IMR-90 (cell line): ENCODE results near the gene PSME4. TPM values are rescaled to one million over a fixed set of nuclear protein-coding genes. Genes with fewer than 3 reads are reported as not detected.
A peak's percentile ranks its signal among the peaks of the same experiment; 100 is the strongest.

ENCODE experiments used
- ATAC-seq: fragments of 200-7000 bp; cut with Tn5 transposase; 2 replicates; pipeline ENCODE4 v1.9.1; 2020; ENCODE audit warnings: low read depth, mild to moderate bottlenecking, moderate library complexity
- BruUV-seq: library from RNA; stranded (reverse); fragments of 400-500 nt; replicated peaks from 2 replicates; lab custom pipeline; 2021; lab: Mats Ljungman, UMichigan
- CTCF ChIA-PET: fragments of 300-600 bp; formaldehyde crosslinking; extraction: SDS; loops from one replicate; lab custom pipeline; 2021; ENCODE audit warnings: antibody characterized with exemption; lab: Yijun Ruan, JAX
- POLR2A ChIA-PET: fragments of 300-600 bp; sonication (Branson Sonifier 250); formaldehyde crosslinking; loops from one replicate; lab custom pipeline; 2022; ENCODE audit warnings: antibody characterized with exemption; ENCODE audit not compliant: unreplicated experiment; lab: Charles Lee
- DNase-seq: peaks from one replicate; pipeline ENCODE4 v3.0.0; 2013
- H2AFZ ChIP-seq: replicated peaks from 2 replicates; pipeline ENCODE3; 2013; ENCODE audit warnings: low read length, mild to moderate bottlenecking; ENCODE audit not compliant: poor library complexity
- H2AK5ac ChIP-seq: 2 replicates; pipeline ENCODE4 v1.6.1; 2013; ENCODE audit warnings: low read depth, low read length, inconsistent platforms
- H2AK9ac ChIP-seq: replicated peaks from 2 replicates; pipeline ENCODE3; 2013; ENCODE audit warnings: mild to moderate bottlenecking, low read depth, low read length, moderate library complexity; ENCODE audit not compliant: poor library complexity
- H2BK120ac ChIP-seq: 2 replicates; pipeline ENCODE4 v1.6.1; 2013; ENCODE audit warnings: low read depth, low read length, inconsistent platforms
- H2BK15ac ChIP-seq: 3 replicates; pipeline ENCODE4 v1.6.1; 2013; ENCODE audit warnings: low read depth, low read length, inconsistent platforms
- H2BK20ac ChIP-seq: 2 replicates; pipeline ENCODE4 v1.6.1; 2013; ENCODE audit warnings: low read depth, mild to moderate bottlenecking, inconsistent platforms, low read length, moderate library complexity
- H2BK5ac ChIP-seq: 2 replicates; pipeline ENCODE4 v1.6.1; 2013; ENCODE audit warnings: mild to moderate bottlenecking, low read depth, low read length, inconsistent platforms; ENCODE audit not compliant: poor library complexity, severe bottlenecking
- H3K14ac ChIP-seq: replicated peaks from 2 replicates; pipeline ENCODE4 v1.6.1; 2013; ENCODE audit warnings: low read depth, low read length, inconsistent platforms
- H3K18ac ChIP-seq: 2 replicates; pipeline ENCODE4 v1.6.1; 2013; ENCODE audit warnings: low read depth, low read length, control low read depth
- H3K23ac ChIP-seq: 2 replicates; pipeline ENCODE4 v1.6.1; 2013; ENCODE audit warnings: low read depth, low read length, inconsistent platforms
- H3K27ac ChIP-seq: 2 replicates; pipeline ENCODE4 v1.5.1; 2013; ENCODE audit warnings: mild to moderate bottlenecking, control low read depth, low read length; ENCODE audit not compliant: insufficient read depth
- H3K27me3 ChIP-seq: 2 replicates; pipeline ENCODE4 v1.6.1; 2013; ENCODE audit warnings: low read length; ENCODE audit not compliant: control insufficient read depth, insufficient read depth
- H3K36me3 ChIP-seq: 2 replicates; pipeline ENCODE4 v1.6.1; 2013; ENCODE audit warnings: low read length, mixed read lengths; ENCODE audit not compliant: control insufficient read depth, insufficient read depth
- H3K4ac ChIP-seq: 2 replicates; pipeline ENCODE4 v1.6.1; 2013; ENCODE audit warnings: low read depth, low read length, inconsistent platforms
- H3K4me1 ChIP-seq: 2 replicates; pipeline ENCODE4 v1.6.1; 2013; ENCODE audit warnings: low read length, mixed read lengths; ENCODE audit not compliant: control insufficient read depth, insufficient read depth
- H3K4me2 ChIP-seq: 2 replicates; pipeline ENCODE4 v1.6.1; 2013; ENCODE audit warnings: low read depth, mild to moderate bottlenecking, control low read depth, low read length, moderate library complexity
- H3K4me3 ChIP-seq: 2 replicates; pipeline ENCODE4 v1.5.1; 2013; ENCODE audit warnings: low read depth, mild to moderate bottlenecking, control low read depth, low read length, moderate library complexity; ENCODE audit not compliant: insufficient read depth
- H3K56ac ChIP-seq: 2 replicates; pipeline ENCODE4 v1.6.1; 2013; ENCODE audit warnings: low read length, inconsistent platforms; ENCODE audit not compliant: insufficient read depth; ENCODE audit errors: extremely low read depth
- H3K79me1 ChIP-seq, 2 experiments: 2 replicates each; pipeline ENCODE4 v1.6.1; 2013; ENCODE audit warnings: low read length in 2 of 2, inconsistent platforms in 1 of 2, low read depth in 1 of 2
- H3K9ac ChIP-seq: 2 replicates; pipeline ENCODE4 v1.6.1; 2013; ENCODE audit warnings: low read depth, low read length, control low read depth
- H3K9me1 ChIP-seq: 2 replicates; pipeline ENCODE4 v1.6.1; 2013; ENCODE audit warnings: low read length, inconsistent platforms; ENCODE audit not compliant: insufficient read depth
- H3K9me3 ChIP-seq: 2 replicates; pipeline ENCODE4 v1.6.1; 2013; ENCODE audit warnings: low read length; ENCODE audit not compliant: control insufficient read depth, insufficient read depth
- H4K20me1 ChIP-seq: 2 replicates; pipeline ENCODE4 v1.6.1; 2013; ENCODE audit warnings: low read length, inconsistent platforms; ENCODE audit not compliant: insufficient read depth
- H4K5ac ChIP-seq: 2 replicates; pipeline ENCODE4 v1.6.1; 2013; ENCODE audit warnings: mild to moderate bottlenecking, low read depth, low read length, control low read depth
- H4K8ac ChIP-seq, 2 experiments: 2 replicates each; pipeline ENCODE4 v1.6.1; 2013; ENCODE audit warnings: low read depth in 2 of 2, low read length in 2 of 2, control low read depth in 1 of 2, inconsistent platforms in 1 of 2
- H4K91ac ChIP-seq: 2 replicates; pipeline ENCODE4 v1.6.1; 2013; ENCODE audit warnings: low read depth, low read length, inconsistent platforms; ENCODE audit not compliant: insufficient read depth
- BHLHE40 ChIP-seq: fragments of 150-350 bp; IDR thresholded peaks from 2 replicates; pipeline ENCODE4 v1.6.1; 2016; ENCODE audit warnings: mild to moderate bottlenecking, low read depth, low read length
- CEBPB ChIP-seq: IDR thresholded peaks from 2 replicates; pipeline ENCODE4 v1.6.1; 2012; ENCODE audit warnings: low read depth, low read length, improper control_type of control experiment
- CHD1 ChIP-seq: IDR thresholded peaks from 2 replicates; pipeline ENCODE4 v1.6.1; 2012; ENCODE audit warnings: low read depth, low read length, improper control_type of control experiment
- FOS ChIP-seq: fragments of 150-350 bp; IDR thresholded peaks from 2 replicates; pipeline ENCODE4 v1.6.1; 2016; ENCODE audit warnings: low read depth, low read length
- MAFK ChIP-seq: IDR thresholded peaks from 2 replicates; pipeline ENCODE4 v1.6.1; 2012; ENCODE audit warnings: low read depth, low read length, improper control_type of control experiment
- MAZ ChIP-seq: IDR thresholded peaks from 2 replicates; pipeline ENCODE4 v1.6.1; 2012; ENCODE audit warnings: low read depth, mild to moderate bottlenecking, low read length, improper control_type of control experiment, moderate library complexity, borderline replicate concordance
- MXI1 ChIP-seq: IDR thresholded peaks from 2 replicates; pipeline ENCODE4 v1.6.1; 2012; ENCODE audit warnings: low read depth, mild to moderate bottlenecking, low read length, moderate library complexity, borderline replicate concordance
- NFE2L2 ChIP-seq: fragments of 150-350 bp; IDR thresholded peaks from 2 replicates; pipeline ENCODE4 v1.6.1; 2016; ENCODE audit warnings: low read depth, mild to moderate bottlenecking, low read length
- POLR2A ChIP-seq: IDR thresholded peaks from 2 replicates; pipeline ENCODE4 v1.6.1; 2012; ENCODE audit warnings: mild to moderate bottlenecking, low read depth, low read length
- RAD21 ChIP-seq: IDR thresholded peaks from 2 replicates; pipeline ENCODE4 v1.6.1; 2012; ENCODE audit warnings: low read length, improper control_type of control experiment
- RCOR1 ChIP-seq: IDR thresholded peaks from 2 replicates; pipeline ENCODE4 v1.6.1; 2012; ENCODE audit warnings: mild to moderate bottlenecking, low read length, improper control_type of control experiment; ENCODE audit not compliant: insufficient replicate concordance
- RFX5 ChIP-seq: IDR thresholded peaks from 2 replicates; pipeline ENCODE4 v1.8.0; 2012; ENCODE audit warnings: low read depth, mild to moderate bottlenecking, low read length, moderate library complexity
- SMC3 ChIP-seq: fragments of 150-350 bp; IDR thresholded peaks from 2 replicates; pipeline ENCODE4 v1.6.1; 2016; ENCODE audit warnings: low read depth, mild to moderate bottlenecking, antibody characterized with exemption, low read length, moderate library complexity
- WGBS, 2 experiments: methylation state at CpG; one replicate each; pipeline versions ENCODE4 v1.1.5 to v1.1.7; 2013; ENCODE audit warnings: missing lambda C conversion rate in 2 of 2; ENCODE audit not compliant: insufficient read length in 1 of 2; ENCODE audit errors: extremely low coverage in 2 of 2; 5-methylcytosine and 5-hydroxymethylcytosine counted together
- dilution Hi-C: fragments of 300-500 bp; cut with HindIII; formaldehyde crosslinking; loops from one replicate; pipeline ENCODE4 v1.14.3; 2018; ENCODE audit warnings: low sequenced_read_pairs; ENCODE audit not compliant: unreplicated experiment
- in situ Hi-C: fragments of 300-500 bp; cut with MboI; formaldehyde crosslinking; loops from 3 replicates; pipeline ENCODE4 v1.14.3; 2019; ENCODE audit warnings: low sequenced_read_pairs, inconsistent platforms, mixed read lengths
- intact Hi-C: fragments of 100-400 bp; cut with micrococcal nuclease; formaldehyde crosslinking; loops from 2 replicates; pipeline ENCODE4 v1.10.0; 2022
- polyA plus RNA-seq, 3 experiments: library from polyadenylated mRNA; depleted of rRNA; stranded (reverse); fragments of >200 nt; gene quantifications; 2 replicates each; pipeline ENCODE4 v1.2.3, GENCODE V29; 2012; ENCODE audit warnings: low replicate concordance in 1 of 3
- total RNA-seq: library from RNA; depleted of rRNA; stranded (reverse); fragments of >200 nt; gene quantifications from 2 replicates; pipeline ENCODE4 v1.2.3, GENCODE V29; 2012
- TF ChIP-seq, protein P1 (sequence below): conservative IDR thresholded peaks from 2 replicates; pipeline ENCODE4 v1.5.1; 2012; ENCODE audit warnings: mild to moderate bottlenecking, low read depth, low read length, improper control_type of control experiment
- TF ChIP-seq, protein P2 (sequence below): fragments of 150-350 bp; IDR thresholded peaks from 2 replicates; pipeline ENCODE4 v1.6.1; 2016; ENCODE audit warnings: low read depth, mild to moderate bottlenecking, low read length, moderate library complexity, borderline replicate concordance
- TF ChIP-seq, protein P3 (sequence below): fragments of 150-350 bp; IDR thresholded peaks from 2 replicates; pipeline ENCODE4 v1.6.1; 2017; ENCODE audit warnings: mild to moderate bottlenecking, antibody characterized with exemption, low read length, low read depth

The PSME4 gene
- total and polyA plus RNA-seq, 2 of the 4 experiments (the other 2 are of a cell fraction): 28.2 to 61.3 TPM

- intact Hi-C loops: no loop called here
- H4K5ac ChIP-seq: no peak overlapping the region
- no peak overlapping the region for H2BK5ac ChIP-seq
- H4K8ac ChIP-seq: no peak overlapping the region
- no peak overlapping the region for H3K9ac ChIP-seq
- H3K56ac ChIP-seq: no peak overlapping the region
- H3K18ac ChIP-seq: no peak overlapping the region
- H3K14ac ChIP-seq: no peak overlapping the region
- peaks cover 12% of the 10 kb centered on the region for H3K36me3 ChIP-seq
- no peak overlapping the region for H3K4me3 ChIP-seq
- TF ChIP-seq POLR2A: no peak
- TF ChIP-seq, protein P1, sequence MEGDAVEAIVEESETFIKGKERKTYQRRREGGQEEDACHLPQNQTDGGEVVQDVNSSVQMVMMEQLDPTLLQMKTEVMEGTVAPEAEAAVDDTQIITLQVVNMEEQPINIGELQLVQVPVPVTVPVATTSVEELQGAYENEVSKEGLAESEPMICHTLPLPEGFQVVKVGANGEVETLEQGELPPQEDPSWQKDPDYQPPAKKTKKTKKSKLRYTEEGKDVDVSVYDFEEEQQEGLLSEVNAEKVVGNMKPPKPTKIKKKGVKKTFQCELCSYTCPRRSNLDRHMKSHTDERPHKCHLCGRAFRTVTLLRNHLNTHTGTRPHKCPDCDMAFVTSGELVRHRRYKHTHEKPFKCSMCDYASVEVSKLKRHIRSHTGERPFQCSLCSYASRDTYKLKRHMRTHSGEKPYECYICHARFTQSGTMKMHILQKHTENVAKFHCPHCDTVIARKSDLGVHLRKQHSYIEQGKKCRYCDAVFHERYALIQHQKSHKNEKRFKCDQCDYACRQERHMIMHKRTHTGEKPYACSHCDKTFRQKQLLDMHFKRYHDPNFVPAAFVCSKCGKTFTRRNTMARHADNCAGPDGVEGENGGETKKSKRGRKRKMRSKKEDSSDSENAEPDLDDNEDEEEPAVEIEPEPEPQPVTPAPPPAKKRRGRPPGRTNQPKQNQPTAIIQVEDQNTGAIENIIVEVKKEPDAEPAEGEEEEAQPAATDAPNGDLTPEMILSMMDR: no peak
- no peak for TF ChIP-seq RCOR1
- no peak for TF ChIP-seq FOS
- no peak for TF ChIP-seq MXI1
- TF ChIP-seq, protein P2, sequence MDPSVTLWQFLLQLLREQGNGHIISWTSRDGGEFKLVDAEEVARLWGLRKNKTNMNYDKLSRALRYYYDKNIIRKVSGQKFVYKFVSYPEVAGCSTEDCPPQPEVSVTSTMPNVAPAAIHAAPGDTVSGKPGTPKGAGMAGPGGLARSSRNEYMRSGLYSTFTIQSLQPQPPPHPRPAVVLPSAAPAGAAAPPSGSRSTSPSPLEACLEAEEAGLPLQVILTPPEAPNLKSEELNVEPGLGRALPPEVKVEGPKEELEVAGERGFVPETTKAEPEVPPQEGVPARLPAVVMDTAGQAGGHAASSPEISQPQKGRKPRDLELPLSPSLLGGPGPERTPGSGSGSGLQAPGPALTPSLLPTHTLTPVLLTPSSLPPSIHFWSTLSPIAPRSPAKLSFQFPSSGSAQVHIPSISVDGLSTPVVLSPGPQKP: no peak
- no peak for TF ChIP-seq MAZ
- no peak for TF ChIP-seq CEBPB
- no peak for TF ChIP-seq RFX5
- TF ChIP-seq SMC3: no peak
- TF ChIP-seq MAFK: no peak
- no peak for TF ChIP-seq NFE2L2
- TF ChIP-seq RAD21: no peak
- no peak for TF ChIP-seq BHLHE40
- TF ChIP-seq, protein P3, sequence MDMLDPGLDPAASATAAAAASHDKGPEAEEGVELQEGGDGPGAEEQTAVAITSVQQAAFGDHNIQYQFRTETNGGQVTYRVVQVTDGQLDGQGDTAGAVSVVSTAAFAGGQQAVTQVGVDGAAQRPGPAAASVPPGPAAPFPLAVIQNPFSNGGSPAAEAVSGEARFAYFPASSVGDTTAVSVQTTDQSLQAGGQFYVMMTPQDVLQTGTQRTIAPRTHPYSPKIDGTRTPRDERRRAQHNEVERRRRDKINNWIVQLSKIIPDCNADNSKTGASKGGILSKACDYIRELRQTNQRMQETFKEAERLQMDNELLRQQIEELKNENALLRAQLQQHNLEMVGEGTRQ: no peak
- no peak for TF ChIP-seq CHD1
- H3K4me1 ChIP-seq: peaks cover 3% of the 10 kb centered on the region
- no peak overlapping the region for H3K4me2 ChIP-seq
- no peaks in the 10 kb centered on the region for H3K27me3 ChIP-seq
- H2AK5ac ChIP-seq: no peak overlapping the region
- H3K4ac ChIP-seq: no peak overlapping the region
- H2BK15ac ChIP-seq: no peak overlapping the region
- BruUV-seq: no TSS peak
- dilution Hi-C loops: no loop called here
- no peak overlapping the region for H2BK120ac ChIP-seq
- no peak overlapping the region for H2AFZ ChIP-seq
- peaks cover 28 to 47% of the 10 kb centered on the region in 2 experiments for H3K79me1 ChIP-seq
- H3K27ac ChIP-seq: no peak overlapping the region
- in situ Hi-C loops: no loop called here
- no peak for ATAC-seq
- no peak overlapping the region for H2AK9ac ChIP-seq
- DNase-seq: peak; percentile 22
- H3K9me1 ChIP-seq: peaks cover 6% of the 10 kb centered on the region
- ChIA-PET CTCF (interaction anchor here (0.7 kb wide), 1 partner anchor 43 kb away, joined by 5 read pairs; no protein-coding TSS in a partner anchor), POLR2A (no interaction called here)
- no peak overlapping the region for H3K23ac ChIP-seq
- no CpG with 5 or more reads among the region's 1 CpG for WGBS, 2 experiments
- no peak overlapping the region for H2BK20ac ChIP-seq
- no peak overlapping the region for H4K91ac ChIP-seq
- peaks cover 33% of the 10 kb centered on the region for H4K20me1 ChIP-seq
- H3K9me3 ChIP-seq: no peaks in the 10 kb centered on the region
Observed at GRCh38 chr2:53949457-53949856, 21.3 kb downstream of the PSME4 start.
